ENCODE results near the gene ZNF423.
A peak's percentile ranks its signal among the peaks of the same experiment; 100 is the strongest.
"Not testable (repeated sequence)": the region's sequence is repeated elsewhere in the genome, so short reads cannot be mapped to it uniquely, and the experiment has no call there.

Gene ZNF423

GRCh38 chr16:49698453-49698815 lies 157.5 kb downstream of the ZNF423 start:
- peak; percentile 74 for DNase-seq (ENCODE audit: low spot score)

- no peak for DNase-seq (ENCODE audit: low spot score)
These were observed 158.1 kb downstream of the ZNF423 start for GRCh38 chr16:49697631-49698452.

GRCh38 chr16:49696414-49697101 lies 159.4 kb downstream of the ZNF423 start:
- peak; percentile 24 for DNase-seq (ENCODE audit: low spot score)

- no peak for DNase-seq (ENCODE audit: low spot score)
These were observed 160.0 kb downstream of the ZNF423 start for GRCh38 chr16:49695782-49696413.

- no peak for DNase-seq (ENCODE audit: low spot score)
These were observed 162.5 kb downstream of the ZNF423 start for GRCh38 chr16:49693445-49693844.

GRCh38 chr16:49690778-49691177 lies 165.1 kb downstream of the ZNF423 start:
- no peak for DNase-seq (ENCODE audit: low spot score)

- no peak for DNase-seq (ENCODE audit: low spot score)
These were observed 167.7 kb downstream of the ZNF423 start for GRCh38 chr16:49688036-49688697.

- no peak for DNase-seq (ENCODE audit: low spot score)
These were observed 168.4 kb downstream of the ZNF423 start for GRCh38 chr16:49687476-49688002.

- DNase-seq (ENCODE audit: low spot score): no peak
These were observed 171.2 kb downstream of the ZNF423 start for GRCh38 chr16:49684696-49685095.

GRCh38 chr16:49682577-49683165 lies 173.2 kb downstream of the ZNF423 start:
- DNase-seq (ENCODE audit: low spot score): no peak

GRCh38 chr16:49681217-49681883 lies 174.6 kb downstream of the ZNF423 start:
- DNase-seq (ENCODE audit: low spot score): no peak

GRCh38 chr16:49679095-49679494 lies 176.8 kb downstream of the ZNF423 start:
- DNase-seq (ENCODE audit: low spot score): no peak

- not testable (repeated sequence) for DNase-seq (ENCODE audit: low spot score)
These were observed 178.3 kb downstream of the ZNF423 start for GRCh38 chr16:49677661-49678060.

- no peak for DNase-seq (ENCODE audit: low spot score)
These were observed 180.5 kb downstream of the ZNF423 start for GRCh38 chr16:49675413-49675812.

GRCh38 chr16:49674990-49675389 lies 180.9 kb downstream of the ZNF423 start:
- no peak for DNase-seq (ENCODE audit: low spot score)

GRCh38 chr16:49674351-49674851 lies 181.5 kb downstream of the ZNF423 start:
- no peak for DNase-seq (ENCODE audit: low spot score)

- no peak for DNase-seq (ENCODE audit: low spot score)
These were observed 182.5 kb downstream of the ZNF423 start for GRCh38 chr16:49673442-49673841.

GRCh38 chr16:49672753-49673152 lies 183.2 kb downstream of the ZNF423 start:
- DNase-seq (ENCODE audit: low spot score): no peak

- no peak for DNase-seq (ENCODE audit: low spot score)
These were observed 184.6 kb downstream of the ZNF423 start for GRCh38 chr16:49671333-49671732.

- no peak for DNase-seq (ENCODE audit: low spot score)
These were observed 185.3 kb downstream of the ZNF423 start for GRCh38 chr16:49670627-49671026.

All from SK-N-DZ (cell line).